Omental fat pad (tissue), 4 donors: ENCODE measurements around the gene UST. TPM values are rescaled to one million over a fixed set of nuclear protein-coding genes. Genes with fewer than 3 reads are reported as not detected.
"Not testable (repeated sequence)": the region's sequence is repeated elsewhere in the genome, so short reads cannot be mapped to it uniquely, and the experiment has no call there.

Experiments used
- ATAC-seq: fragments of 150-250 bp; one replicate; pipeline ENCODE4 v1.9.1; 2016; ENCODE audit warnings: mild to moderate bottlenecking, moderate library complexity; ENCODE audit not compliant: low FRiP score
- DNase-seq: peaks from one replicate; pipeline ENCODE4 v3.0.0-alpha.2; 2019; ENCODE audit warnings: low spot score
- total RNA-seq, 4 donors: library from RNA; depleted of rRNA; stranded (reverse); fragments of >200 nt; gene quantifications; one replicate each; pipeline ENCODE4 v1.1.0, GENCODE V29; 2016
- TF ChIP-seq, protein P1 (sequence below), 3 donors: fragments of 450-650 bp; IDR thresholded peaks; one replicate each; pipeline ENCODE4 v1.5.1; 2016 to 2017; ENCODE audit warnings: antibody characterized with exemption in 3 of 3, mild to moderate bottlenecking in 3 of 3, moderate library complexity in 2 of 3

UST gene
- total RNA-seq, 4 donors from 2014 or later, result 9.2 to 20.8 (median 15.0) TPM

DNA sequence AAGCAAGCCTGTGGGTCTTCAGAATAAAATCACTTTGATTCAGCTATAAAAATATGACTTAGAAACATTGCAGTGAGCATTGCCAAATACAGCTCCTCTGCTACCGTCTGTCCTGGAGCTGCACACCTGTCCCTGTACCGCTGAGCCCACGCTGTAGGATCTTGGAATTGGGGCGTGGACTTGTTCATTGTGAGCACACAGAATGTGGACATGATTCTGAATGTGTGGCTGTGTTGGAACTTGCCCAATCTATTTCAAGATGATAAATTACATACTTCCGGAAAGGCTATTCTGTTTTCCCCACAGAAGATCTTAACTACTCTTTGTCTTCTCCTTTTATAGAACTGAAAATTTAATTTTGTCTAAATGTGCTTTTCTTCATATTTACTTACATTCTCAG is 107.3 kb downstream of the UST start:
- ATAC-seq (no peak), DNase-seq (no peak)
- TF ChIP-seq, protein P1, sequence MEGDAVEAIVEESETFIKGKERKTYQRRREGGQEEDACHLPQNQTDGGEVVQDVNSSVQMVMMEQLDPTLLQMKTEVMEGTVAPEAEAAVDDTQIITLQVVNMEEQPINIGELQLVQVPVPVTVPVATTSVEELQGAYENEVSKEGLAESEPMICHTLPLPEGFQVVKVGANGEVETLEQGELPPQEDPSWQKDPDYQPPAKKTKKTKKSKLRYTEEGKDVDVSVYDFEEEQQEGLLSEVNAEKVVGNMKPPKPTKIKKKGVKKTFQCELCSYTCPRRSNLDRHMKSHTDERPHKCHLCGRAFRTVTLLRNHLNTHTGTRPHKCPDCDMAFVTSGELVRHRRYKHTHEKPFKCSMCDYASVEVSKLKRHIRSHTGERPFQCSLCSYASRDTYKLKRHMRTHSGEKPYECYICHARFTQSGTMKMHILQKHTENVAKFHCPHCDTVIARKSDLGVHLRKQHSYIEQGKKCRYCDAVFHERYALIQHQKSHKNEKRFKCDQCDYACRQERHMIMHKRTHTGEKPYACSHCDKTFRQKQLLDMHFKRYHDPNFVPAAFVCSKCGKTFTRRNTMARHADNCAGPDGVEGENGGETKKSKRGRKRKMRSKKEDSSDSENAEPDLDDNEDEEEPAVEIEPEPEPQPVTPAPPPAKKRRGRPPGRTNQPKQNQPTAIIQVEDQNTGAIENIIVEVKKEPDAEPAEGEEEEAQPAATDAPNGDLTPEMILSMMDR (IDR thresholded peaks at IDR 0.05), result no peak

- DNase-seq (no peak), ATAC-seq (no peak)
- TF ChIP-seq, protein P1 (IDR thresholded peaks at IDR 0.05), result no peak
These were observed 108.2 kb downstream of the UST start for GRCh38 chr6:148854992-148855391.

- ATAC-seq (no peak), DNase-seq (no peak)
- TF ChIP-seq, protein P1 (IDR thresholded peaks at IDR 0.05), result no peak
These were observed 108.9 kb downstream of the UST start for GRCh38 chr6:148855744-148856143.

GRCh38 chr6:148857798-148858390 is 111.1 kb downstream of the UST start:
- no peak for DNase-seq
- ATAC-seq, result no peak
- TF ChIP-seq, protein P1 (IDR thresholded peaks at IDR 0.05), result no peak

DNA sequence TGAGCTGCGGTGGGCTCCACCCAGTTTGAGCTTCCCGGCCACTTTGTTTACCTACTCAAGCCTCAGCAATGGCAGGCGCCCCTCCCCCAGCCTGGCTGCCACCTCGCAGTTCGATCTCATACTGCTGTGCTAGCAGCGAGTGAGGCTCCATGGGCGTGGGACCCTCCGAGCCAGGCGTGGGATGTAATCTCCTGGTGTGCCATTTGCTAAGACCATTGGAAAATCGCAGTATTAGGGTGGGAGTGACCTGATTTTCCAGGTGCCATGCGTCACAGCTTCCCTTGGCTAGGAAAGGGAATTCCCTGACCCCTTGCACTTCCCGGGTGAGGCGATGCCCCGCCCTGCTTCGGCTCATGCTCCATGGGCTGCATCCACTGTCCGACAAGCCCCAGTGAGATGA is 117.3 kb downstream of the UST start:
- DNase-seq, ATAC-seq: not testable (repeated sequence)

GRCh38 chr6:148864941-148865340 is 118.1 kb downstream of the UST start:
- TF ChIP-seq, protein P1 (IDR thresholded peaks at IDR 0.05), result no peak
- DNase-seq (no peak), ATAC-seq (no peak)

DNA sequence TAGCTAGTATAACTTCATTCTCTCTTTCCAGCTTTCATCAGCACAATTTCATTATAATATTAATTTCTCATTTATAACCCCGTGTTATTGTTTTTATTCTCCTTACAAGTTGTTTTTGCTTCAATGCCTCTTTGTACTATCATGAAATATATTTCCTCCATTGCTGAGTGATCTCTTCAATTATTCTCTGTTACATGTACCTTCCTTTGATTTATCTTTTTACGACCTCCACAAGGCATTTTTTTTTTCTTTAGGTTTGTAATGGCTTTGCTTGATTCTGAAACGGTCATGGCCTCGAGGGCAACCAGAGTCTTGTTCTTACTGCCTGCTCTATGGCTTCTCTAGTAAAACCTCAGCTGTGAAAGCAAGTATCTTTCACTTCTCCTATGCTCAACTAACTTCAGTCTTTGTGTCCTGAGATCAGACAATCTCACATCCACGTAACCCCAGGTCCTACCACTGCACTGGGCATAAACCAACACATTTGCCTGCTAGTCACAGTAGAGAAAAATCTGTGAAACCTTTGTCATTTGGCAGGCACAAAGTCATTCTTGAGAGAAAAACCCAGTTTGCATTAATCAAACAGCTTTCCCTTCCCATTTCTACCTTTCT is 119.9 kb downstream of the UST start:
- no peak for DNase-seq
- TF ChIP-seq, protein P1 (IDR thresholded peaks at IDR 0.05), result no peak
- ATAC-seq, result no peak
